Measurements from ENCODE around the gene PDE10A. TPM values are rescaled to one million over a fixed set of nuclear protein-coding genes. Genes with fewer than 3 reads are reported as not detected.

The PDE10A gene
- total and polyA plus RNA-seq, 2 of the 4 experiments (the other 2 are of a cell fraction) = 3.4 to 12.4 TPM

GRCh38 chr6:165653607-165654006, 9.4 kb downstream of the PDE10A start:
- peaks cover 2% of the 10 kb centered on the region; the same call in 1 of the 2 replicates for H3K36me3 ChIP-seq (ENCODE audit: control insufficient read depth, insufficient read depth, low read length)
- intact Hi-C loops (cut with micrococcal nuclease) = no loop called here
- peaks cover 15% of the 10 kb centered on the region for H4K20me1 ChIP-seq (ENCODE audit: insufficient read depth, low read length)
- H2AK5ac ChIP-seq (ENCODE audit: low read depth, low read length) = no peak overlapping the region
- H2BK5ac ChIP-seq (ENCODE audit: low read depth, low read length, poor library complexity, severe bottlenecking) = no peak overlapping the region
- no peak overlapping the region for H3K23ac ChIP-seq (ENCODE audit: low read depth, low read length)
- no peak for DNase-seq
- no peak overlapping the region for H2BK120ac ChIP-seq (ENCODE audit: low read depth, low read length)
- ChIA-PET POLR2A (ENCODE audit: unreplicated experiment) (no interaction called here), CTCF (no interaction called here)
- H3K56ac ChIP-seq (ENCODE audit: extremely low read depth, insufficient read depth, low read length) = no peak overlapping the region
- no peak for ATAC-seq (ENCODE audit: low read depth)
- H3K4me2 ChIP-seq (ENCODE audit: low read depth, low read length) = no peak overlapping the region
- no peak overlapping the region for H2BK15ac ChIP-seq (ENCODE audit: low read depth, low read length)
- no peak overlapping the region for H3K4me3 ChIP-seq (ENCODE audit: insufficient read depth, low read depth, low read length)
- H3K4me1 ChIP-seq (ENCODE audit: control insufficient read depth, insufficient read depth, low read length) = peaks cover 8% of the 10 kb centered on the region
- H3K9me3 ChIP-seq (ENCODE audit: control insufficient read depth, insufficient read depth, low read length) = no peaks in the 10 kb centered on the region
- no peak overlapping the region for H3K27ac ChIP-seq (ENCODE audit: insufficient read depth, low read length)
- no peak overlapping the region for H3K14ac ChIP-seq (replicated peaks; ENCODE audit: low read depth, low read length)
- H3K79me1 ChIP-seq (ENCODE audit: low read depth in 1 of 2, low read length in 2 of 2) = peaks cover 30 to 64% of the 10 kb centered on the region in 2 experiments
- H2AFZ ChIP-seq (replicated peaks; ENCODE audit: low read length, poor library complexity) = no peak overlapping the region
- in situ Hi-C loops (cut with MboI; ENCODE audit: low sequenced_read_pairs) = no loop called here
- no peak overlapping the region for H4K91ac ChIP-seq (ENCODE audit: insufficient read depth, low read depth, low read length)
- 100% methylated on average over 4 of the region's 11 CpGs; no CpG with 5 or more reads in 1 of the 2 experiments for WGBS, 2 experiments (ENCODE audit: extremely low coverage in 2 of 2, insufficient read length in 1 of 2)
- no peak overlapping the region for H4K5ac ChIP-seq (ENCODE audit: low read depth, low read length)
- H2AK9ac ChIP-seq (replicated peaks; ENCODE audit: low read depth, low read length, poor library complexity) = no peak overlapping the region
- dilution Hi-C loops (cut with HindIII; ENCODE audit: low sequenced_read_pairs, unreplicated experiment) = no loop called here
- H2BK20ac ChIP-seq (ENCODE audit: low read depth, low read length) = no peak overlapping the region
- no peak overlapping the region for H3K9ac ChIP-seq (ENCODE audit: low read depth, low read length)
- no peaks in the 10 kb centered on the region for H3K27me3 ChIP-seq (ENCODE audit: control insufficient read depth, insufficient read depth, low read length)
- peaks cover 6% of the 10 kb centered on the region; the same call in 1 of the 2 replicates for H3K9me1 ChIP-seq (ENCODE audit: insufficient read depth, low read length)
- no peak overlapping the region for H4K8ac ChIP-seq (ENCODE audit: low read depth in 2 of 2, low read length in 2 of 2)
- BruUV-seq (replicated peaks) = no TSS peak
- H3K18ac ChIP-seq (ENCODE audit: low read depth, low read length) = no peak overlapping the region
- H3K4ac ChIP-seq (ENCODE audit: low read depth, low read length) = no peak overlapping the region
- TF ChIP-seq MXI1 (IDR thresholded peaks at IDR 0.05; ENCODE audit: borderline replicate concordance, low read depth, low read length) = no peak
- TF ChIP-seq RFX5 (IDR thresholded peaks at IDR 0.05; ENCODE audit: low read depth, low read length) = no peak
- TF ChIP-seq FOS (IDR thresholded peaks at IDR 0.05; ENCODE audit: low read depth, low read length) = no peak
- no peak for TF ChIP-seq NFE2L2 (IDR thresholded peaks at IDR 0.05; ENCODE audit: low read depth, low read length)
- no peak for TF ChIP-seq POLR2A (IDR thresholded peaks at IDR 0.05; ENCODE audit: low read depth, low read length)
- no peak for TF ChIP-seq USF2 (IDR thresholded peaks at IDR 0.05; ENCODE audit: low read depth, low read length)
- TF ChIP-seq SMC3 (IDR thresholded peaks at IDR 0.05; ENCODE audit: low read depth, low read length) = no peak
- TF ChIP-seq RCOR1 (IDR thresholded peaks at IDR 0.05; ENCODE audit: insufficient replicate concordance, low read length) = no peak
- no peak for TF ChIP-seq ELK1 (IDR thresholded peaks at IDR 0.05; ENCODE audit: borderline replicate concordance, low read depth, low read length)
- no peak for TF ChIP-seq MAFK (IDR thresholded peaks at IDR 0.05; ENCODE audit: low read depth, low read length)
- no peak for TF ChIP-seq BHLHE40 (IDR thresholded peaks at IDR 0.05; ENCODE audit: low read depth, low read length)
- TF ChIP-seq RAD21 (IDR thresholded peaks at IDR 0.05; ENCODE audit: low read length) = no peak
- TF ChIP-seq CHD1 (IDR thresholded peaks at IDR 0.05; ENCODE audit: low read depth, low read length) = no peak
